ENCODE results near the gene WWTR1. TPM values are rescaled to one million over a fixed set of nuclear protein-coding genes. Genes with fewer than 3 reads are reported as not detected.

Gene WWTR1
- total and polyA plus RNA-seq, 2 donors (not counting 3 experiments of a cell fraction or from before 2014, with no cell fraction given) = 210 to 341 TPM

DNA sequence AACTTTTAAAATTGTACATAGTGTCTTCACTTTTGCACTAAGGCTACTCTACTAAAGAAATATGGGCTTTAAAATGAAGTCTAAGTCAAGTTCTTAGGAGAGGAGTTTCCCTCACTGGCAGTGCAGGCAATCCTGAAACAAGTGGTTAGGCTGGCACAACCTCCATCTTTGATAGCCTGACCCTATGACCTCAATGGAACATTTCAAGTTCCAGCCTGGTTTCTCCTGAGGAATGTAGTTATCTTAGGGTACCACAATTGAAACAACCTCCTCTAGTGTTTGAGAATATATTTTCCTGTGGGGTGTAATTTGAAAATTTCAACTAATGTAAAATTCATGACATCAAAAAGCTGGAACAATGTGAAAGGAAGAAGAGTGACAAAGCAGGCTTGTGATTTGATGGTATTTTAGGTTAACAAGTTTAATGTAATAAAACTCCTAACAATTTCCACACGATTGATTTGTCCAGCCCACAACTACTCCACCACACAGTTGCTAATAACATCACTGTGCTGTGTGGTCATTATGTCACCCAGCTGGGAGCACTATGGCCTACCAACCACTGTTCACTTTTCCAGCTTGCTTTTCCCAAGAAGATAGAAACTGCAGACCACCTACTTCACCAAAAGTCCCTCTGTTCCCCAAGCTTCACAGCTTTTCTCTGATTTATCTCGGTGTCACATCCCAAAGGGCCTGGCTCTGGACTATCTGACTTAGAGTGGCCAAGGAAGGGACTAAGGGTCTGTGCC lies 1.8 kb downstream of the WWTR1 start:
- DNase-seq (ENCODE audit: low read depth, low spot score) = peak; percentile 50
- Histone ChIP-seq H3K9ac (replicated peaks; ENCODE audit: extremely low read depth, insufficient read depth, low read length) (peak overlapping the region; percentile 97), H2AFZ (ENCODE audit: low read depth, low read length) (no peak overlapping the region), H3K9me1 (replicated peaks; ENCODE audit: control insufficient read depth, extremely low read depth, insufficient read depth, low read length) (no peaks in the 10 kb centered on the region), H3K36me3 (ENCODE audit: control insufficient read depth in 2 of 2, extremely low read depth in 1 of 2, insufficient read depth in 2 of 2, low read length in 2 of 2) (peaks cover 5 to 13% of the 10 kb centered on the region in 2 experiments), H3K27ac (ENCODE audit: insufficient read depth, low read depth, low read length) (peak overlapping the region; percentile 85), H3K9me3 (replicated peaks; ENCODE audit: control insufficient read depth, insufficient read depth, low read length) (no peaks in the 10 kb centered on the region), H4K20me1 (replicated peaks; ENCODE audit: control insufficient read depth, extremely low read depth, insufficient read depth, low read length) (peaks cover 8% of the 10 kb centered on the region), H3K27me3 (ENCODE audit: control insufficient read depth in 2 of 2, insufficient read depth in 2 of 2, low read length in 2 of 2) (no peaks in the 10 kb centered on the region), H3K4me2 (ENCODE audit: insufficient read depth, low read length) (peak overlapping the region; percentile 99), H3K4me1 (ENCODE audit: control insufficient read depth, extremely low read depth, insufficient read depth, low read length) (peaks cover 56% of the 10 kb centered on the region), H3K4me3 (replicated peaks in 1 of 3; ENCODE audit: insufficient read depth in 1 of 3, low read depth in 1 of 3, low read length in 3 of 3) (peak overlapping the region; percentile 87 to 99 (median 98)), H3K79me2 (ENCODE audit: control insufficient read depth, insufficient read depth, low read length) (peaks cover 65% of the 10 kb centered on the region)
- dilution Hi-C loops (cut with MboI; ENCODE audit: extremely low pct_ligation_motif_present, low sequenced_read_pairs) = no loop called here
- BruUV-seq (replicated peaks) = TSS peak; percentile 7
- TF ChIP-seq POLR2AphosphoS5 (IDR thresholded peaks at IDR 0.05; ENCODE audit: insufficient read depth, low read depth, low read length) (no peak), JUN (IDR thresholded peaks at IDR 0.05; ENCODE audit: borderline replicate concordance, insufficient read depth, insufficient read length, low read depth) (no peak), POLR2A (IDR thresholded peaks at IDR 0.05; ENCODE audit: low read depth, low read length) (peak; percentile 73), FOS (IDR thresholded peaks at IDR 0.05; ENCODE audit: borderline replicate concordance, insufficient read depth, low read length) (no peak)
- intact Hi-C loops (cut with micrococcal nuclease) = loop anchor here (5.0 kb wide), 2 partner anchors 156 to 284 kb away; partner anchors contain the start of gene RNF13
- POLR2A ChIA-PET = interaction anchor here (0.7 to 1.2 kb wide), 4 partner anchors 9 to 120 kb away, joined by 3 read pairs; no protein-coding TSS in a partner anchor
- FAIRE-seq = no peak
- CTCF ChIA-PET = interaction anchor here (1.0 to 10.0 kb wide), 5 partner anchors 36 to 125 kb away, joined by 3 to 92 read pairs (median 7); no protein-coding TSS in a partner anchor

DNA sequence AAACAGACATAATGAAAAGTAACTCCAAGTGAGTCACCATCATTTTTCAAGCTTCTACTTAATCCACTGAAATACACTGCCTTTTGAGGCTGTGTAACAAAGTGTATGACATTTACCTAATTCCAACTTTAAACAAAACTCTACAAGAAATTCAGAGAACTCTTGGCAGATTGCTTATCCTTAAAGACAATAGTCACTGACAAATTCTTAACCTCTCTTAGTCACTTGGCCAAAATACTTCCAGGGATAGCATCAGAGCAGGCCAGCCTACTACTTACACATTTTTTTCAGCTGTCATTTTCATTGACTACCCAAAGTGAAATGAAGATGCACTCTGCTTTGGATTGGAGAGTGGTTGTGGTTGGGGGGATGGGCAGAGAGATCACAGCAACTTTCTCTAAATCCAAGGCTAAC lies 3.6 kb downstream of the WWTR1 start:
- Histone ChIP-seq H3K4me2 (ENCODE audit: insufficient read depth, low read length) (peak overlapping the region; percentile 98), H3K9ac (replicated peaks; ENCODE audit: extremely low read depth, insufficient read depth, low read length) (peak overlapping the region; percentile 72), H3K36me3 (ENCODE audit: control insufficient read depth in 2 of 2, extremely low read depth in 1 of 2, insufficient read depth in 2 of 2, low read length in 2 of 2) (peaks cover 8 to 21% of the 10 kb centered on the region in 2 experiments), H3K4me1 (ENCODE audit: control insufficient read depth, extremely low read depth, insufficient read depth, low read length) (peaks cover 56% of the 10 kb centered on the region), H3K27ac (ENCODE audit: insufficient read depth, low read depth, low read length) (peak overlapping the region; percentile 71), H3K79me2 (ENCODE audit: control insufficient read depth, insufficient read depth, low read length) (peaks cover 83% of the 10 kb centered on the region), H3K9me1 (replicated peaks; ENCODE audit: control insufficient read depth, extremely low read depth, insufficient read depth, low read length) (no peaks in the 10 kb centered on the region), H2AFZ (ENCODE audit: low read depth, low read length) (no peak overlapping the region), H4K20me1 (replicated peaks; ENCODE audit: control insufficient read depth, extremely low read depth, insufficient read depth, low read length) (peaks cover 10% of the 10 kb centered on the region), H3K27me3 (ENCODE audit: control insufficient read depth in 2 of 2, insufficient read depth in 2 of 2, low read length in 2 of 2) (no peaks in the 10 kb centered on the region), H3K9me3 (replicated peaks; ENCODE audit: control insufficient read depth, insufficient read depth, low read length) (no peaks in the 10 kb centered on the region), H3K4me3 (replicated peaks in 1 of 3; ENCODE audit: insufficient read depth in 1 of 3, low read depth in 1 of 3, low read length in 3 of 3) (peak overlapping the region; percentile 65 to 99 (median 98))
- POLR2A ChIA-PET = interaction anchor here (0.5 to 1.1 kb wide), 2 partner anchors 78 to 86 kb away, joined by 3 to 11 read pairs; no protein-coding TSS in a partner anchor
- dilution Hi-C loops (cut with MboI; ENCODE audit: extremely low pct_ligation_motif_present, low sequenced_read_pairs) = no loop called here
- CTCF ChIA-PET = interaction anchor here (0.6 to 10.0 kb wide), 8 partner anchors 8 to 159 kb away, joined by 3 to 92 read pairs (median 3); partner anchors contain the start of gene COMMD2
- DNase-seq (ENCODE audit: low read depth, low spot score) (peak; percentile 63), FAIRE-seq (peak; percentile 80)
- no TSS peak for BruUV-seq (replicated peaks)
- intact Hi-C loops (cut with micrococcal nuclease) = no loop called here
- TF ChIP-seq GATA2 (IDR thresholded peaks at IDR 0.05; ENCODE audit: insufficient read depth, insufficient read length, low read depth, low read length) = peak; percentile 30
- TF ChIP-seq, protein P1, sequence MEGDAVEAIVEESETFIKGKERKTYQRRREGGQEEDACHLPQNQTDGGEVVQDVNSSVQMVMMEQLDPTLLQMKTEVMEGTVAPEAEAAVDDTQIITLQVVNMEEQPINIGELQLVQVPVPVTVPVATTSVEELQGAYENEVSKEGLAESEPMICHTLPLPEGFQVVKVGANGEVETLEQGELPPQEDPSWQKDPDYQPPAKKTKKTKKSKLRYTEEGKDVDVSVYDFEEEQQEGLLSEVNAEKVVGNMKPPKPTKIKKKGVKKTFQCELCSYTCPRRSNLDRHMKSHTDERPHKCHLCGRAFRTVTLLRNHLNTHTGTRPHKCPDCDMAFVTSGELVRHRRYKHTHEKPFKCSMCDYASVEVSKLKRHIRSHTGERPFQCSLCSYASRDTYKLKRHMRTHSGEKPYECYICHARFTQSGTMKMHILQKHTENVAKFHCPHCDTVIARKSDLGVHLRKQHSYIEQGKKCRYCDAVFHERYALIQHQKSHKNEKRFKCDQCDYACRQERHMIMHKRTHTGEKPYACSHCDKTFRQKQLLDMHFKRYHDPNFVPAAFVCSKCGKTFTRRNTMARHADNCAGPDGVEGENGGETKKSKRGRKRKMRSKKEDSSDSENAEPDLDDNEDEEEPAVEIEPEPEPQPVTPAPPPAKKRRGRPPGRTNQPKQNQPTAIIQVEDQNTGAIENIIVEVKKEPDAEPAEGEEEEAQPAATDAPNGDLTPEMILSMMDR (IDR thresholded peaks at IDR 0.05; ENCODE audit: extremely low read depth in 1 of 2, insufficient read depth in 1 of 2, low read depth in 1 of 2, low read length in 2 of 2) = no peak
- TF ChIP-seq FOS (IDR thresholded peaks at IDR 0.05; ENCODE audit: borderline replicate concordance, insufficient read depth, low read length) = peak; percentile 30
- peak; percentile 38 for TF ChIP-seq JUN (IDR thresholded peaks at IDR 0.05; ENCODE audit: borderline replicate concordance, insufficient read depth, insufficient read length, low read depth)
- TF ChIP-seq, protein P2, sequence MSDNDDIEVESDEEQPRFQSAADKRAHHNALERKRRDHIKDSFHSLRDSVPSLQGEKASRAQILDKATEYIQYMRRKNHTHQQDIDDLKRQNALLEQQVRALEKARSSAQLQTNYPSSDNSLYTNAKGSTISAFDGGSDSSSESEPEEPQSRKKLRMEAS (IDR thresholded peaks at IDR 0.05; ENCODE audit: insufficient read depth, insufficient read length) = no peak
- TF ChIP-seq POLR2A (IDR thresholded peaks at IDR 0.05; ENCODE audit: low read depth, low read length) = peak; percentile 48
- no peak for TF ChIP-seq MYC (IDR thresholded peaks at IDR 0.05; ENCODE audit: low read depth, low read length)
- peak; percentile 52 for TF ChIP-seq POLR2AphosphoS5 (IDR thresholded peaks at IDR 0.05; ENCODE audit: insufficient read depth, low read depth, low read length)
- TF ChIP-seq EZH2 (IDR thresholded peaks at IDR 0.05; ENCODE audit: borderline replicate concordance, low read depth, low read length, severe bottlenecking) = no peak
